Vagina (tissue), 2 donors: ENCODE measurements around the gene AARSD1.

Experiments
- POLR2A ChIP-seq, 2 donors: fragments of 450-650 bp; IDR thresholded peaks; one replicate each; pipeline ENCODE4 v1.6.1; 2017; ENCODE audit warnings: antibody characterized with exemption in 2 of 2, mild to moderate bottlenecking in 2 of 2, moderate library complexity in 2 of 2
- TF ChIP-seq, protein P1 (sequence below), 3 experiments: fragments of 450-650 bp in 2 of 3; fragments of 200-600 bp in 1 of 3; sonication (generic) in 1 of 3; IDR thresholded peaks; one replicate each; pipeline ENCODE4 v1.5.1; 2017 to 2019; ENCODE audit warnings: antibody characterized with exemption in 3 of 3, mild to moderate bottlenecking in 2 of 3, moderate library complexity in 2 of 3

DNA sequence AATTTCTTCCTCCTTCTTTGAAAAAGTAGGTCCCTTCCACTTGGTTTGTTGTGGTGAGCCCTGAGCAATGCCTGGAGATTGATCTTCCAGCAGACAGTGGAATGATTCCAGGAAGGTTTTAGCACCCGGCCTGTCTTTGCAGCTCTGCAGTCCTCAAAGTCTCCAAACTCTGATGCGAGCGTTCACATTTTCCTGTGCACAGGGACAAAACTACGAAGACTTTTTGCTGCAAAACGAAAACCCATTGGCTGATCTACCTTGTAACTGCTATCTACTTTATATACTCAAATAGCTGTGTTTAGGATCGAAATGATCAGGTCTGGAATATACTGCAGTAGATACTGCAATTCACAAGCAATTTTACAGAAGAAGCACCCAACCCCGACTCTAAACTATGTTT is 42.0 kb downstream of the AARSD1 start:
- TF ChIP-seq, protein P1, sequence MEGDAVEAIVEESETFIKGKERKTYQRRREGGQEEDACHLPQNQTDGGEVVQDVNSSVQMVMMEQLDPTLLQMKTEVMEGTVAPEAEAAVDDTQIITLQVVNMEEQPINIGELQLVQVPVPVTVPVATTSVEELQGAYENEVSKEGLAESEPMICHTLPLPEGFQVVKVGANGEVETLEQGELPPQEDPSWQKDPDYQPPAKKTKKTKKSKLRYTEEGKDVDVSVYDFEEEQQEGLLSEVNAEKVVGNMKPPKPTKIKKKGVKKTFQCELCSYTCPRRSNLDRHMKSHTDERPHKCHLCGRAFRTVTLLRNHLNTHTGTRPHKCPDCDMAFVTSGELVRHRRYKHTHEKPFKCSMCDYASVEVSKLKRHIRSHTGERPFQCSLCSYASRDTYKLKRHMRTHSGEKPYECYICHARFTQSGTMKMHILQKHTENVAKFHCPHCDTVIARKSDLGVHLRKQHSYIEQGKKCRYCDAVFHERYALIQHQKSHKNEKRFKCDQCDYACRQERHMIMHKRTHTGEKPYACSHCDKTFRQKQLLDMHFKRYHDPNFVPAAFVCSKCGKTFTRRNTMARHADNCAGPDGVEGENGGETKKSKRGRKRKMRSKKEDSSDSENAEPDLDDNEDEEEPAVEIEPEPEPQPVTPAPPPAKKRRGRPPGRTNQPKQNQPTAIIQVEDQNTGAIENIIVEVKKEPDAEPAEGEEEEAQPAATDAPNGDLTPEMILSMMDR (IDR thresholded peaks at IDR 0.05) = no peak
- TF ChIP-seq POLR2A (IDR thresholded peaks at IDR 0.05) = no peak
